Suprapubic skin (tissue), 4 donors: Measurements from ENCODE around the gene GCM1. TPM values are rescaled to one million over a fixed set of nuclear protein-coding genes. Genes with fewer than 3 reads are reported as not detected.

Experiments used
- DNase-seq, 2 donors: peaks; one replicate each; pipeline ENCODE4 v3.0.0-alpha.2; 2019; ENCODE audit warnings: low spot score in 2 of 2
- H3K27ac ChIP-seq: fragments of 200-600 bp; sonication (generic); one replicate; pipeline ENCODE4 v1.5.1; 2019
- H3K27me3 ChIP-seq: fragments of 200-600 bp; sonication (generic); one replicate; pipeline ENCODE4 v1.5.1; 2019
- H3K36me3 ChIP-seq: fragments of 200-600 bp; sonication (generic); one replicate; pipeline ENCODE4 v1.5.1; 2019
- H3K4me1 ChIP-seq: fragments of 200-600 bp; sonication (generic); one replicate; pipeline ENCODE4 v1.5.1; 2019
- H3K4me3 ChIP-seq: fragments of 200-600 bp; sonication (generic); one replicate; pipeline ENCODE4 v1.5.1; 2019; ENCODE audit warnings: mild to moderate bottlenecking
- H3K9me3 ChIP-seq: fragments of 200-600 bp; sonication (generic); one replicate; pipeline ENCODE4 v1.5.1; 2019
- EP300 ChIP-seq: sonication (generic); formaldehyde crosslinking; IDR thresholded peaks from one replicate; pipeline ENCODE4 v1.6.1; 2017; ENCODE audit warnings: antibody characterized with exemption
- POLR2A ChIP-seq, 2 donors: fragments of 450-650 bp; IDR thresholded peaks; one replicate each; pipeline ENCODE4 v1.6.1; 2017; ENCODE audit warnings: antibody characterized with exemption in 2 of 2, mild to moderate bottlenecking in 2 of 2, moderate library complexity in 2 of 2
- POLR2AphosphoS5 ChIP-seq, 3 donors: sonication (generic); formaldehyde crosslinking; IDR thresholded peaks; one replicate each; pipeline ENCODE4 v1.6.1; 2017; ENCODE audit warnings: antibody characterized with exemption in 3 of 3
- WGBS: methylation state at CpG from one replicate; pipeline ENCODE4 v1.1.5; 2018; 5-methylcytosine and 5-hydroxymethylcytosine counted together
- total RNA-seq, 4 donors: library from RNA; depleted of rRNA; stranded (reverse); fragments of >200 nt; gene quantifications; one replicate each; pipeline ENCODE4 v1.1.0, GENCODE V29; 2016
- TF ChIP-seq, protein P1 (sequence below), 2 donors: fragments of 200-600 bp in 1 of 2; fragments of 450-650 bp in 1 of 2; sonication (generic) in 1 of 2; IDR thresholded peaks; one replicate each; pipeline ENCODE4 v1.5.1; 2016 to 2019; ENCODE audit warnings: antibody characterized with exemption in 2 of 2, mild to moderate bottlenecking in 1 of 2, moderate library complexity in 1 of 2

Gene GCM1
- total RNA-seq, 4 donors from 2014 or later: 0.24 TPM; not detected in 3

DNA sequence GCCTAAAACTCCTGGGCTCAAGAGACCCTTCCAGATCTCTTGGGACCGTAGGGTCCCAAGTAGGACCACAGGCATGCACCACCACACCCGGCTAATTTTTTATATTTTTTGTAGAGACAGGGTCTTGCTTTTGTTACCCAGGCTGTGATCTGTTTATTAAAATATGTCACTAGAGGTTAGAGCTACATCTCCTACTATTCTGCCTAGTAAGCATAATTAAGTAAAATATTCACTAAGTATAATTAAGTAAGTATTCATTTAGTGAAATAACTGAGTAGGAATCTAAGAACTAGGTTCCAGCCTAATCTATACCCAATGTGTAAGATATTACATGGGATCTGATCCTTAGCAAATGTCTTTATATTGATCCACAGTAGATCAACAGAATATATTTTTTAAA, 40.2 kb upstream of the GCM1 start:
- H3K27me3 ChIP-seq: no peaks in the 10 kb centered on the region
- no peaks in the 10 kb centered on the region for H3K36me3 ChIP-seq
- H3K9me3 ChIP-seq: no peaks in the 10 kb centered on the region
- TF ChIP-seq, protein P1, sequence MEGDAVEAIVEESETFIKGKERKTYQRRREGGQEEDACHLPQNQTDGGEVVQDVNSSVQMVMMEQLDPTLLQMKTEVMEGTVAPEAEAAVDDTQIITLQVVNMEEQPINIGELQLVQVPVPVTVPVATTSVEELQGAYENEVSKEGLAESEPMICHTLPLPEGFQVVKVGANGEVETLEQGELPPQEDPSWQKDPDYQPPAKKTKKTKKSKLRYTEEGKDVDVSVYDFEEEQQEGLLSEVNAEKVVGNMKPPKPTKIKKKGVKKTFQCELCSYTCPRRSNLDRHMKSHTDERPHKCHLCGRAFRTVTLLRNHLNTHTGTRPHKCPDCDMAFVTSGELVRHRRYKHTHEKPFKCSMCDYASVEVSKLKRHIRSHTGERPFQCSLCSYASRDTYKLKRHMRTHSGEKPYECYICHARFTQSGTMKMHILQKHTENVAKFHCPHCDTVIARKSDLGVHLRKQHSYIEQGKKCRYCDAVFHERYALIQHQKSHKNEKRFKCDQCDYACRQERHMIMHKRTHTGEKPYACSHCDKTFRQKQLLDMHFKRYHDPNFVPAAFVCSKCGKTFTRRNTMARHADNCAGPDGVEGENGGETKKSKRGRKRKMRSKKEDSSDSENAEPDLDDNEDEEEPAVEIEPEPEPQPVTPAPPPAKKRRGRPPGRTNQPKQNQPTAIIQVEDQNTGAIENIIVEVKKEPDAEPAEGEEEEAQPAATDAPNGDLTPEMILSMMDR (IDR thresholded peaks at IDR 0.05): no peak
- TF ChIP-seq EP300: no peak
- TF ChIP-seq POLR2AphosphoS5 (IDR thresholded peaks at IDR 0.05): no peak
- no peak for TF ChIP-seq POLR2A (IDR thresholded peaks at IDR 0.05)
- peaks cover 4% of the 10 kb centered on the region for H3K4me1 ChIP-seq
- 84% methylated on average over 2 of the region's 2 CpGs for WGBS
- no peak overlapping the region for H3K27ac ChIP-seq
- no peak overlapping the region for H3K4me3 ChIP-seq
- no peak for DNase-seq

DNA sequence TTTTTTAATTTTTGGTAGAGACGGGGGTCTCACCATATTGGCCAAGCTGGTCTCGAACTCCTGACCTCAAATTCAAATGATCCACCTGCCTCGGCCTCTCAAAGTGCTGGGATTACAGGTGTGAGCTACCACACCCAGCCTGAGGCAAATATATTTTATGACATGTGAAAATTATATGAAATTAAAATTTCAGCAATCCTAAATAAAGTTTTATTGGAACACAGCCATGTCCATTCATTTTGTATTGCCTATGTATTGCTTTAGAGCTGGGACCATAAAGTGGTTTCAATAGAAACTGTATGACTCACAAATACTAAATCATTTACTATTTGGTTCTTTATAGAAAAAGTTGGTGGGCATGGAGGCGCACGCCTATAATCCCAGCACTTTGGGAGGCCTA, 32.0 kb upstream of the GCM1 start:
- TF ChIP-seq EP300 (no peak), POLR2AphosphoS5 (IDR thresholded peaks at IDR 0.05) (no peak), POLR2A (IDR thresholded peaks at IDR 0.05) (no peak)
- TF ChIP-seq, protein P1 (IDR thresholded peaks at IDR 0.05): no peak
- Histone ChIP-seq H3K4me1 (no peaks in the 10 kb centered on the region), H3K36me3 (no peaks in the 10 kb centered on the region), H3K27ac (no peak overlapping the region), H3K27me3 (no peaks in the 10 kb centered on the region), H3K4me3 (no peak overlapping the region), H3K9me3 (no peaks in the 10 kb centered on the region)
- 94% methylated on average over 5 of the region's 5 CpGs for WGBS
- DNase-seq: no peak

DNA sequence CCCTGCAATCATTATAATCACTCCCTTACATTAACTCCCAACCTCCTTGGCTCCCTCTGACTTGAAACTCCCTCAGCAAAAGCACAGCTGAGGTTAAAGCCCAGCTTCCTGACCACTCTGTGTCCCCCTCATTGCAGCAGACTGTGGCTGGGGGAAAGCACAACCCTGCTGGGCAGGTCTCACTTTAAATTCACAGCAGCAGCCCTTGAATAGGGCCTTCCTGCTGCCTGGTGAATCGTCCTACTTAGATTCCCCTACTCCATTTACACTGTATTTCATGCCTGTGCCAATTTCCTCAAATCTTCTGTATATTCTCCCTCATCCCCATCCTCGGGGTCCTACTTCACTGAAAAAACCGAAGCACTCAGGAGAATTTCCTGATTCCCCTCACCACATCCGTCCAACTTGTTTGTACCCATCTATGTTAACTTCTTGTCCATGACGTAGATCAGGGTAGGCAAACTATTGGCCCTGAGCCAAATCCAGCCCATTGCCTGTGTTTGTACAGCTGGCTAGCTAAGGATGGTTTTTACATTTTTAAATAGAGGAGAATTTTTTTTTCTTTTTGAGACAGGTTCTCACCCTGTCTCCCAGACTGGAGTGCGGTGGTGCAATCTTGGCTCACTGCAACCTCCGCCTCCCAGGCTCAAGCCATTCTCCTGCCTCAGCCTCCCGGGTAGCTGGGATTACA, 31.5 kb upstream of the GCM1 start:
- Histone ChIP-seq H3K9me3 (no peaks in the 10 kb centered on the region), H3K4me3 (no peak overlapping the region), H3K27ac (no peak overlapping the region), H3K27me3 (no peaks in the 10 kb centered on the region), H3K36me3 (no peaks in the 10 kb centered on the region), H3K4me1 (no peaks in the 10 kb centered on the region)
- TF ChIP-seq EP300 (no peak), POLR2AphosphoS5 (IDR thresholded peaks at IDR 0.05) (no peak), POLR2A (IDR thresholded peaks at IDR 0.05) (no peak)
- TF ChIP-seq, protein P1 (IDR thresholded peaks at IDR 0.05): no peak
- peak in 1 of 2 donors; percentile 68 for DNase-seq
- WGBS: 48% methylated on average over 8 of the region's 8 CpGs

DNA sequence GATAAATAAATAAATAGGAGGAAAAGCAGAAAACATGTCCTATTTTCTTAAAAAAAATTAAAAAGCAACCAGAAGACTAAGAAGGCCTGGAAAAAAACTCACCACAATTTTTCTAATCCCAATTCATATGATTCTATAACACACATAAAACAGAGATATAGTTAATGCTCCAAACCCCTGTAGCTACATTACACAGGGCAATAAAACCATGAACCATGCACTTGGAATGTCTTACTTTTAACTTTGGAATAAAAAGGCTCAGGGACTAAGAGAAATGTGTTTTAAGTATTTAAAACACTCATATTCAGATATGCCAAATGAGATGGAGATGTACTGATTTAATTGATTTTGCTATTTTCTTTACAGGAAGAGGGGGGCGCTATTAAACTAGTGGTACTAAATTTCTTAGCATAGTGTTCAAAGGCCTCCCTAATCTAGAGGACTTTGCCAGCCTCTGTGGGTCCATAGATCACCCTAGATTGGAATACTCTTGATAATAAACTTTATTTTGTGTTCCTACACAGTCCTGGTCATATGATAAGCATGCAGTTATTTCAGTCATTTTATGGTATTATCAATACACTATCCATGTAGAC, 30.3 kb upstream of the GCM1 start:
- Histone ChIP-seq H3K9me3 (no peaks in the 10 kb centered on the region), H3K27ac (no peak overlapping the region), H3K4me3 (no peak overlapping the region), H3K27me3 (no peaks in the 10 kb centered on the region), H3K36me3 (no peaks in the 10 kb centered on the region), H3K4me1 (no peaks in the 10 kb centered on the region)
- TF ChIP-seq EP300 (no peak), POLR2AphosphoS5 (IDR thresholded peaks at IDR 0.05) (no peak), POLR2A (IDR thresholded peaks at IDR 0.05) (no peak)
- TF ChIP-seq, protein P1 (IDR thresholded peaks at IDR 0.05): no peak
- WGBS: 76% methylated on average over 1 of the region's 1 CpG
- no peak for DNase-seq

DNA sequence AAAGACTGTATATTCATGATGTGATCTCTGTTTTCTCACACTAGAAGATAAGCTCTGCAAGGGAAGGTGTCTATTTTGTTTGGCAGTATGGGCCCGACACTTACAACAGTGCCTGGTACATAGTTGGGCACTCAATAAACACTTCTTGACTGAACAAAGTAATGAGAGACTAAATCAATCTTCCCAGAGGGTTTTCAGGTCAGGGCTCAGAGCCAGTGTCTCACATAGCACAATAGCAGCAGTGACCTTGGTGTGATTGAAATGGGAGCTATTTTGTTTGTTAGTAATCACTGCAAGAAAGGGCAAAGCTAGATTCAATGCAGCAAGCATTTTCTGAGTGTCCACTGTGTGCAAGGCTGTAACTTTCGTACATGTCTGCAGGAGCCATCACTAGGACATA, 26.4 kb upstream of the GCM1 start:
- no peak overlapping the region for H3K27ac ChIP-seq
- H3K9me3 ChIP-seq: no peaks in the 10 kb centered on the region
- H3K27me3 ChIP-seq: no peaks in the 10 kb centered on the region
- TF ChIP-seq EP300 (no peak), POLR2A (IDR thresholded peaks at IDR 0.05) (no peak), POLR2AphosphoS5 (IDR thresholded peaks at IDR 0.05) (no peak)
- TF ChIP-seq, protein P1 (IDR thresholded peaks at IDR 0.05): no peak
- H3K4me3 ChIP-seq: no peak overlapping the region
- H3K4me1 ChIP-seq: no peaks in the 10 kb centered on the region
- 80% methylated on average over 2 of the region's 2 CpGs for WGBS
- DNase-seq: no peak
- H3K36me3 ChIP-seq: no peaks in the 10 kb centered on the region
